Stimulated activated CD8-positive, alpha-beta memory T cell treated with anti-CD3 and anti-CD28 coated beads, Interleukin-12 subunit alpha, Interleukin-12 subunit beta, amount 100 ng/mL, for 1 hour (primary cell): ENCODE measurements around the gene PRKACA.

ENCODE experiments used
- DNase-seq: peaks from one replicate; pipeline ENCODE4 v3.0.0-alpha.2; 2020; ENCODE audit warnings: low read depth

Gene PRKACA

GRCh38 chr19:14117668-14118164 is at the start of gene PRKACA:
PRKACA (minus strand) TSS chr19:14117762; CDS start chr19:14117547, 215 bp downstream.
- peak; percentile 95 for DNase-seq

- no peak for DNase-seq
Observed at GRCh38 chr19:14166999-14167575, 49.5 kb upstream of the PRKACA start.

GRCh38 chr19:14165990-14166830 is 48.6 kb upstream of the PRKACA start:
- DNase-seq, result no peak

GRCh38 chr19:14164724-14165493 is 47.3 kb upstream of the PRKACA start:
- no peak for DNase-seq

- DNase-seq, result no peak
Observed at GRCh38 chr19:14164082-14164481, 46.5 kb upstream of the PRKACA start.

GRCh38 chr19:14162871-14163297 is 45.3 kb upstream of the PRKACA start:
- no peak for DNase-seq

- DNase-seq, result no peak
Observed at GRCh38 chr19:14161305-14161704, 43.7 kb upstream of the PRKACA start.

DNA sequence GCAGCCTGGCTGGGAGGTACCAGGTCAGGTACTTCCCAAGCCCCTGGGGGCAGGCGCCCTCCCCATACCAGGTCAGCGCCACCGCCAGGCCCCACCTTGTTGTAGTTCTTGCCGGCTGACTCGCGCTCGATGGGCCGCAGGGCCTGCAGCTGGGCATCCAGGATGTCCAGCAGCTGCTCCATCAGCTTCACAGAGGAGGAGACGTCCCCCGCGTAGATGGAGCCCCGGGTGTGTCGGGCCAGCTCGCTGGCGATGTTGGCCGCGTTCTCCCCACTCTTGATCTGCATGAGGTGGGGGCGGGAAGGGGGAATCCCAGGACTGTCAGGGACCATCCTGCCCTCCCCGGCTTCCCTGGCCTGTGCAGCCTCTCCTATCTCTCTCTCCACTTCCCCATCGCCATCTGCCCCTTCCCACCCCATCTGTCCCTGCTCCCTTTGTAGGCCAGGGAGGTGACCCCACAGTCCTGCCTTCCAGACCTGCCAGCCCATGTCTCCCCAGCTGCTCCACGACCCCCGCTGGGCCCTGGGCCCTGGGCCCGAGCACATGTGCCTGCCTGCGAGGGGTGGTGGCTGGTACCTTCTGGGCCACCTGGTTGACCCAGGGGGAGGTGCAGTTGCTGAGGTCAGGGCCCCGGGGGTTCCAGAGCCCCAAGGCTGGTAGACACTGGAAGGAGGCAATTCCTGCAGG is 42.6 kb upstream of the PRKACA start:
- no peak for DNase-seq

- DNase-seq, result no peak
Observed at GRCh38 chr19:14159059-14159458, 41.5 kb upstream of the PRKACA start.

GRCh38 chr19:14158276-14159023 is 40.9 kb upstream of the PRKACA start:
- DNase-seq, result no peak

GRCh38 chr19:14156971-14157717 is 39.6 kb upstream of the PRKACA start:
- no peak for DNase-seq

- DNase-seq, result no peak
Observed at GRCh38 chr19:14156122-14156521, 38.6 kb upstream of the PRKACA start.

DNA sequence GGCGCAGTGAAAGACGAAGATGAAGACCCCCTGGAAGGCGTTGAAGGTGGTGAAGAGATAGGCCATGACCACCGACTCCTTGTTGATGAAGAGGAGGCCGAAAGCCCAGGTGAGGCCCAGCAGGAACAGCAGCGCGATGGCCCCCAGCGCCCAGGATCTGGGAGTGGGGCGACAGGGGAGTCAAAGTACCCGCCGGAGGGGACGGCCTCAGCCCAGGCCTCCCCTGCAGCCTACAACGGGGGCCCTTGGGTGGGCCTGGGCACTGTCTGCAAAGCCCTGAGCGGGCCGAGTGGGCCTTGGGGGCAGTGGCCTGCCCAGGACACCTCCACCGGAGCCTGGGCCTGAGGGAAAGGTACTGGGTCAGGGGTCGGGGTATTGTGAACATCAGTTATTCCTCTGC is 37.8 kb upstream of the PRKACA start:
- DNase-seq, result no peak

GRCh38 chr19:14152713-14153112 is 35.2 kb upstream of the PRKACA start:
- DNase-seq, result no peak

DNA sequence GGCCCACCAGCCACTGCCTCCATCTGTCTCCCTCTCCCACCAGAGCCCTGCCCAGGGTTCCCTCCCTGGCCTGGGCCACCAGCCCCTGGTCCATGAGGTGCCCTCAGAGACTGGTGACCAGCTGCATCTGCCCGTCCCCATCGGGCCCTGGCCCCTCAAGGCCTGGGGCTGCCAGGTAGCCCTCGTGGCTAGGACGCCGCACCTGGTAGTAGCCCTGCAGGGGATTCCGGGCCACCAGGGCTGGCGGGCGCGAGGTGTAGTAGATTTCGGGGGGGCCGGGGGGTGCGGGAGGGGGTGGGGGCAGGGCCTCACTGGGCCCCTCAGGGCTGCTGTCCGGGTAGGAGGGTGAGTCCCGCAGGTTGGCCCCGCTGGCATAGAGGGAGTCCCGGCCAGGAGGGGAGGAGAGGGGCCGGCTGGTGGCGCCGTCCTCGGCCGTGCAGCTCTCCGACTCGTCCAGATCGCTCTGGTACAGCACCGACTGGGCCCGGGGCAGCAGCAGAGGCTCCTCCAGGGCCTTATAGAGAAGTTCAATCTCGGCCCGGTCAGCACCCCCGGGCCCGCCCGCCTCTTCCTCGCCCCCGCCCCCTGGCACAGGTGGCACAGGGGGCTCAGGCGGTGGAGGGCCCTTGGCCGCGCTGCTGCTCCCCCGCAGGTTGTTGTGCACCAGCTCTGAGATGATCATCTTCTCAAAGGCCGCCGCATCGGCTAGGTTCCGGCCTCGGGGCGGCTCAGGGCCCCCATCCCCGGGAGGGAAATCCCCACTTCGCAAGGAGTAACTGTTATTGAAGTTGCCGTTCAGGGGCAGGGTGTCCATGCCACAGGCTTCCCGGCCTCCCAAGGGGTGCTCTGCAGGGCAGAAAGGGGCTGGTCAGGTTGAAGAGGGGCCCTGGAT is 33.5 kb upstream of the PRKACA start:
- DNase-seq, result no peak

DNA sequence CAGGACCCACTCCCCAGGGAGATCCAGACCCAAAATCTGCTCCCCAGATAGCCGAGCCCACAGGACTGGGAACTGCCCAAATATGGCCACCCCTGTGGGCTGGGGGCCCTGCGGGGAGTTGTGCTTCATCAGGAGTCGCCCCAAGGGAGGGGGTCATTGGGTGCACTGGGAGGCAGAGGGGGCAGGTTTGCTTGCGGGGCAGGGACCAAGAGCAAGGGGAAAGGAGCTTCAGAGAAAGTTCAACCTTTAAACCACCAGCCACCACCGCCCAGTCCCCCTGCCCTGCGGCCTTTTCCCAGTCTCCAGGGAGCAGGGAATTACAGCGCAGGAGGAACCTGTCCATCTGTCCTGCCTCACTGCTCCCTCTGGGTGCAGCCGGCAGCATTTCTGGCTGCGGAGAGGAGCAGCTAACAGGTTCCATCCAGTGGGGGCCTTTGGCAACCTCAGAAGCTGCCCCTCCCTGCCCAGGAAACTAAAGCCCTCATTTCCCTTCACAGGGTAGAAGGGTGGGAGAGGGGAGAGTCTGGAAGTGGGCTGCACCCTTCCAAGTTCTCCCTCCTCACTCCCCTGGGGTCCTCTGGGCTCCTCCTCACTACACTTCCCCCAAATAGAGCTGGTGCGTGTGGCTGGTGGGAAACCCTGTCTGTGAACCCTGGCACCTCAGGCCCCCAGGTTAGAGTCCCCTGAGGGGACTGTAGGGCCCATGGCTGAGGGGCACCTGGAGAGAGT is 32.6 kb upstream of the PRKACA start:
- DNase-seq, result no peak

- DNase-seq, result peak; percentile 28
Observed at GRCh38 chr19:14149509-14149994, 32.0 kb upstream of the PRKACA start.

- no peak for DNase-seq
Observed at GRCh38 chr19:14148751-14149410, 31.3 kb upstream of the PRKACA start.
